GM19324 (cell line): ENCODE measurements around the gene ZNF488.
"Not testable (repeated sequence)": the region's sequence is repeated elsewhere in the genome, so short reads cannot be mapped to it uniquely, and the experiment has no call there.

Experiments
- ATAC-seq: cut with Tn5 transposase; IDR thresholded peaks from one replicate; pipeline ENCODE4 v1.9.1; 2021; ENCODE audit warnings: mild to moderate bottlenecking, moderate library complexity; ENCODE audit not compliant: unreplicated experiment, low FRiP score

The ZNF488 gene

GRCh38 chr10:47384148-47384921 is at the start of gene ZNF488:
Gene ZNF488 (minus strand): TSS chr10:47384293. CDS start chr10:47368829, 15,464 bp downstream.
- ATAC-seq: peak; percentile 83

- ATAC-seq: no peak
Observed at GRCh38 chr10:47425813-47426419, 41.8 kb upstream of the ZNF488 start.

- no peak for ATAC-seq
Observed at GRCh38 chr10:47424231-47424630, 40.1 kb upstream of the ZNF488 start.

GRCh38 chr10:47423476-47423875 is 39.4 kb upstream of the ZNF488 start:
- no peak for ATAC-seq

- no peak for ATAC-seq
Observed at GRCh38 chr10:47421057-47421952, 37.2 kb upstream of the ZNF488 start.

- ATAC-seq: no peak
Observed at GRCh38 chr10:47420305-47421056, 36.4 kb upstream of the ZNF488 start.

GRCh38 chr10:47419421-47419820 is 35.3 kb upstream of the ZNF488 start:
- ATAC-seq: no peak

- no peak for ATAC-seq
Observed at GRCh38 chr10:47418966-47419365, 34.9 kb upstream of the ZNF488 start.

- no peak for ATAC-seq
Observed at GRCh38 chr10:47418321-47418720, 34.2 kb upstream of the ZNF488 start.

GRCh38 chr10:47416305-47417218 is 32.5 kb upstream of the ZNF488 start:
- ATAC-seq: not testable (repeated sequence)

GRCh38 chr10:47415520-47416304 is 31.6 kb upstream of the ZNF488 start:
- no peak for ATAC-seq

- ATAC-seq: no peak
Observed at GRCh38 chr10:47414752-47415519, 30.8 kb upstream of the ZNF488 start.

GRCh38 chr10:47414227-47414592 is 30.1 kb upstream of the ZNF488 start:
- ATAC-seq: no peak

- no peak for ATAC-seq
Observed at GRCh38 chr10:47413531-47414226, 29.6 kb upstream of the ZNF488 start.

GRCh38 chr10:47412869-47413268 is 28.8 kb upstream of the ZNF488 start:
- no peak for ATAC-seq

GRCh38 chr10:47412177-47412730 is 28.2 kb upstream of the ZNF488 start:
- ATAC-seq: no peak

- no peak for ATAC-seq
Observed at GRCh38 chr10:47410862-47411261, 26.8 kb upstream of the ZNF488 start.
